ENCODE data around the gene MOB3C. TPM values are rescaled to one million over a fixed set of nuclear protein-coding genes. Genes with fewer than 3 reads are reported as not detected.
A peak's percentile ranks its signal among the peaks of the same experiment; 100 is the strongest.

Gene MOB3C
- total and polyA plus RNA-seq, 10 of the 15 experiments (the other 5 are each of a cell fraction or from before 2014, with no cell fraction given): 1.0 to 16.0 (median 9.4) TPM

- TF ChIP-seq EZH2 (IDR thresholded peaks at IDR 0.05; ENCODE audit: borderline replicate concordance, control insufficient read depth, low read depth, low read length) (no peak), CEBPB (IDR thresholded peaks at IDR 0.05; ENCODE audit: borderline replicate concordance in 1 of 2, low read depth in 2 of 2, low read length in 2 of 2) (no peak), MXI1 (IDR thresholded peaks at IDR 0.05; ENCODE audit: low read depth, low read length) (peak; percentile 20; the same call in 1 of the 2 replicates), SPI1 (IDR thresholded peaks at IDR 0.05; ENCODE audit: borderline replicate concordance, insufficient read depth, low read depth, low read length) (no peak; the same call in 1 of the 2 replicates), CUX1 (IDR thresholded peaks at IDR 0.05; ENCODE audit: insufficient replicate concordance, low read depth, low read length) (no peak), NRF1 (conservative IDR thresholded peaks at IDR 0.05; ENCODE audit: low read depth, low read length) (no peak), ATF7 (IDR thresholded peaks at IDR 0.05; ENCODE audit: low read depth) (0 out of 2 replicates have a peak, but pooled peaks have one; percentile 19), MTA2 (IDR thresholded peaks at IDR 0.05; ENCODE audit: low read depth) (no peak), JUND (IDR thresholded peaks at IDR 0.05; ENCODE audit: low read depth, low read length) (no peak), E2F8 (IDR thresholded peaks at IDR 0.05; ENCODE audit: low read depth, partially characterized antibody) (no peak), CBX5 (IDR thresholded peaks at IDR 0.05; ENCODE audit: low read depth) (no peak), EED (IDR thresholded peaks at IDR 0.05; ENCODE audit: low read depth) (peak; percentile 61), SMAD5 (IDR thresholded peaks at IDR 0.05; ENCODE audit: low read depth) (no peak), ATF3 (IDR thresholded peaks at IDR 0.05; ENCODE audit: borderline replicate concordance, extremely low read depth, low read depth, low read length) (no peak), IRF3 (IDR thresholded peaks at IDR 0.05) (no peak), BMI1 (IDR thresholded peaks at IDR 0.05; ENCODE audit: borderline replicate concordance) (no peak), POLR2A (IDR thresholded peaks at IDR 0.05; ENCODE audit: low read depth, low read length) (peak; percentile 30; the same call in 1 of the 2 replicates), RBBP5 (conservative IDR thresholded peaks at IDR 0.05) (no peak), NFYB (IDR thresholded peaks at IDR 0.05; ENCODE audit: insufficient read depth, low read depth, low read length) (0 out of 2 replicates have a peak, but pooled peaks have one; percentile 19)
Observed at GRCh38 chr1:46613661-46614603, 2.7 kb downstream of the MOB3C start (continued).
